ENCODE measurements around the gene UACA. TPM values are rescaled to one million over a fixed set of nuclear protein-coding genes. Genes with fewer than 3 reads are reported as not detected.
A peak's percentile ranks its signal among the peaks of the same experiment; 100 is the strongest.
"Not testable (repeated sequence)": the region's sequence is repeated elsewhere in the genome, so short reads cannot be mapped to it uniquely, and the experiment has no call there.

Gene UACA
- total and polyA plus RNA-seq, 7 experiments from 2014 or later: 0.14 to 2.1 (median 0.42) TPM; not detected in 1

GRCh38 chr15:70742928-70743327, 20.4 kb downstream of the UACA start:
- peaks cover 0 to 29% (median 4%) of the 10 kb centered on the region in 5 donors for H3K27me3 Mint-ChIP-seq
- no peak for DNase-seq
- H3K36me3 Mint-ChIP-seq: no peaks in the 10 kb centered on the region
- H3K27me3 ChIP-seq (ENCODE audit: control insufficient read depth in 2 of 2, insufficient read depth in 2 of 2, low read length in 2 of 2): no peaks in the 10 kb centered on the region
- CTCF ChIA-PET: no interaction called here
- no peak overlapping the region for H3K27ac Mint-ChIP-seq
- H3K36me3 ChIP-seq (ENCODE audit: control insufficient read depth in 2 of 3, insufficient read depth in 3 of 3, low read length in 3 of 3): no peaks in the 10 kb centered on the region
- ATAC-seq: no peak
- no peak overlapping the region for H3K27ac ChIP-seq (ENCODE audit: low read depth, low read length)
- intact Hi-C loops (cut with micrococcal nuclease): no loop called here
- POLR2A ChIA-PET: no interaction called here
- no peaks in the 10 kb centered on the region for H3K4me1 ChIP-seq (ENCODE audit: control insufficient read depth in 2 of 2, insufficient read depth in 2 of 2, low read length in 2 of 2)
- H3K9me3 ChIP-seq (ENCODE audit: control insufficient read depth in 2 of 3, low read length in 3 of 3): no peaks in the 10 kb centered on the region
- H3K4me1 Mint-ChIP-seq: peaks cover 0 to 3% (median 0%) of the 10 kb centered on the region in 7 donors
- peaks cover 0 to 2% (median 0%) of the 10 kb centered on the region in 11 donors for H3K9me3 Mint-ChIP-seq
- no peak overlapping the region for H3K4me3 Mint-ChIP-seq
- H3K4me3 ChIP-seq (ENCODE audit: low read length): no peak overlapping the region

GRCh38 chr15:70741677-70742293, 21.6 kb downstream of the UACA start:
- Histone ChIP-seq H3K4me3 (ENCODE audit: low read length) (no peak overlapping the region), H3K36me3 (ENCODE audit: control insufficient read depth in 2 of 3, insufficient read depth in 3 of 3, low read length in 3 of 3) (no peaks in the 10 kb centered on the region), H3K9me3 (ENCODE audit: control insufficient read depth in 2 of 3, low read length in 3 of 3) (no peaks in the 10 kb centered on the region), H3K27ac (ENCODE audit: low read depth, low read length) (no peak overlapping the region), H3K27me3 (ENCODE audit: control insufficient read depth in 2 of 2, insufficient read depth in 2 of 2, low read length in 2 of 2) (no peaks in the 10 kb centered on the region), H3K4me1 (ENCODE audit: control insufficient read depth in 2 of 2, insufficient read depth in 2 of 2, low read length in 2 of 2) (no peaks in the 10 kb centered on the region)
- ATAC-seq: no peak
- Mint-ChIP-seq H3K4me3 (no peak overlapping the region), H3K4me1 (peaks cover 0 to 3% (median 0%) of the 10 kb centered on the region in 7 donors), H3K27ac (no peak overlapping the region), H3K36me3 (no peaks in the 10 kb centered on the region), H3K27me3 (peaks cover 0 to 30% (median 4%) of the 10 kb centered on the region in 5 donors), H3K9me3 (peaks cover 0 to 2% (median 0%) of the 10 kb centered on the region in 11 donors)
- intact Hi-C loops (cut with micrococcal nuclease): no loop called here
- ChIA-PET POLR2A (no interaction called here), CTCF (no interaction called here)
- no peak for DNase-seq

DNA sequence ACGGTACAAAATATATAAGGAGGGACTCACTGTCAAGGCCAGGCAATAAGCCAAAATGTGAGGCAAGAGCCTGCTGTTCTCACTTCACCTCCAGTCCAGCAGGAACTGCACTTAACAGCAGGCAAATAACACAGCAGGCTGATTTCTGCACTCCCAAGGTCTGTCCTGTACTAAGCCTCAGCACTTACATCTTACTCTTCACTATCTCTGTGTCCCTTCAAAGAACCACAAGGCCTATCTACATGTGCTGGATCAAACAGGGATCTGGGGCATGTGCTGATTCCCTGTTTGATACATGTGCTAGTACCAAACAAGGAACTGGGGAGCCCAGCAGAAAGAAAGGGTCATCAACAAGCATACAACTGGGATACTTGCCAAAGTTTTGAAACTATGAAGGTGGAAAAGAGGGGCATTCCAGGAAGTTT, 22.2 kb downstream of the UACA start:
- peaks cover 0 to 3% (median 0%) of the 10 kb centered on the region in 7 donors for H3K4me1 Mint-ChIP-seq
- H3K9me3 Mint-ChIP-seq: peaks cover 0 to 2% (median 0%) of the 10 kb centered on the region in 11 donors
- no peaks in the 10 kb centered on the region for H3K36me3 Mint-ChIP-seq
- H3K36me3 ChIP-seq (ENCODE audit: control insufficient read depth in 2 of 3, insufficient read depth in 3 of 3, low read length in 3 of 3): no peaks in the 10 kb centered on the region
- no peaks in the 10 kb centered on the region for H3K27me3 ChIP-seq (ENCODE audit: control insufficient read depth in 2 of 2, insufficient read depth in 2 of 2, low read length in 2 of 2)
- POLR2A ChIA-PET: no interaction called here
- intact Hi-C loops (cut with micrococcal nuclease): no loop called here
- no peak overlapping the region for H3K27ac ChIP-seq (ENCODE audit: low read depth, low read length)
- H3K4me3 ChIP-seq (ENCODE audit: low read length): no peak overlapping the region
- ATAC-seq (peak; percentile 20), DNase-seq (no peak)
- CTCF ChIA-PET: no interaction called here
- H3K4me3 Mint-ChIP-seq: no peak overlapping the region
- peaks cover 0 to 24% (median 4%) of the 10 kb centered on the region in 5 donors for H3K27me3 Mint-ChIP-seq
- H3K27ac Mint-ChIP-seq: no peak overlapping the region
- H3K9me3 ChIP-seq (ENCODE audit: control insufficient read depth in 2 of 3, low read length in 3 of 3): no peaks in the 10 kb centered on the region
- H3K4me1 ChIP-seq (ENCODE audit: control insufficient read depth in 2 of 2, insufficient read depth in 2 of 2, low read length in 2 of 2): no peaks in the 10 kb centered on the region

DNA sequence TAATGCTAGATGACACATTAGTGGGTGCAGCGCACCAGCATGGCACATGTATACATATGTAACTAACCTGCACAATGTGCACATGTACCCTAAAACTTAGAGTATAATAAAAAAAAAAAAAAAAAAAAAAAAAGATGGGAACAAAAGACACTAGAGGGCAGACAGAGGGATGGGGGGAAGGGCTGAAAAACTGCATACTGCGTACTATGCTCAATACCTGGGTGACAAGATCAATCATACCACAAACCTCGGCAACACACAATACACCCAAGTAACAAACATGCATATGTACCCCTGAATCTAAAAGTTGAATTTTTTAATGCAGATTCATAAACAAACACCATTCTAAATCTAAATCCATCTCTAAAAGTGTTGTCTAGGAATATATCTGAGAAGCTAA, 28.3 kb downstream of the UACA start:
- CTCF ChIA-PET: interaction anchor here (0.6 kb wide), 1 partner anchor 256 kb away, joined by 3 read pairs; no protein-coding TSS in a partner anchor
- intact Hi-C loops (cut with micrococcal nuclease); POLR2A ChIA-PET: not testable (repeated sequence)

DNA sequence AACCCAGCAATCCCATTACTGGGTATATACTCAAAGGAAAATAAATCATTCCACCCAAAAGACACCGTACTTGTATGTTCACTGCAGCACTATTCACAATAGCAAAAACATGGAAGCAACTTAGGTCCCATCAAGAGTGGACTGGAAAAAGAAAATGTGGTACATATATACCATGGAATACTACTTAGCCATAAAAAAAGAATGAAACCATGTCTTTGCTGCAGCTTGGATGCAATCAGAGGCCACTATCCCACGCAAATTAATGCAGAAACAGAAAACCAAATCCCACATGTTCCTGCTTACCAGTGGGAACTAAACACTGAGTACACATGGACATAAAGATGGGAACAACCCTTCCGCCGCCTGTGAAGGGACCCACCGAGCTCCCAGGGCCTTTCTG, 34.2 kb downstream of the UACA start:
- DNase-seq (no peak), ATAC-seq (no peak)
- Mint-ChIP-seq H3K27ac (no peak overlapping the region), H3K27me3 (peaks cover 0 to 32% (median 10%) of the 10 kb centered on the region in 5 donors), H3K4me3 (no peak overlapping the region), H3K9me3 (peaks cover 0 to 6% (median 0%) of the 10 kb centered on the region in 11 donors), H3K36me3 (no peaks in the 10 kb centered on the region), H3K4me1 (no peaks in the 10 kb centered on the region)
- Histone ChIP-seq H3K4me1 (ENCODE audit: control insufficient read depth in 2 of 2, insufficient read depth in 2 of 2, low read length in 2 of 2) (no peaks in the 10 kb centered on the region), H3K27me3 (ENCODE audit: control insufficient read depth in 2 of 2, insufficient read depth in 2 of 2, low read length in 2 of 2) (peaks cover 0 to 7% of the 10 kb centered on the region in 2 donors), H3K36me3 (ENCODE audit: control insufficient read depth in 2 of 3, insufficient read depth in 3 of 3, low read length in 3 of 3) (no peaks in the 10 kb centered on the region), H3K4me3 (ENCODE audit: low read length) (no peak overlapping the region), H3K9me3 (ENCODE audit: control insufficient read depth in 2 of 3, low read length in 3 of 3) (no peaks in the 10 kb centered on the region), H3K27ac (ENCODE audit: low read depth, low read length) (no peak overlapping the region)
- ChIA-PET CTCF (no interaction called here), POLR2A (no interaction called here)
- intact Hi-C loops (cut with micrococcal nuclease): loop anchor here (10.0 kb wide), 2 partner anchors 174 to 1254 kb away; no protein-coding TSS in a partner anchor

More for the DNA sequence above, 28.3 kb downstream of the UACA start:
- H3K4me1 ChIP-seq (ENCODE audit: control insufficient read depth in 2 of 2, insufficient read depth in 2 of 2, low read length in 2 of 2); H3K27ac ChIP-seq (ENCODE audit: low read depth, low read length); ATAC-seq; H3K9me3 ChIP-seq (ENCODE audit: control insufficient read depth in 2 of 3, low read length in 3 of 3); DNase-seq; H3K4me3 ChIP-seq (ENCODE audit: low read length); H3K4me1 Mint-ChIP-seq; H3K27ac Mint-ChIP-seq; H3K36me3 Mint-ChIP-seq; H3K9me3 Mint-ChIP-seq; H3K27me3 ChIP-seq (ENCODE audit: control insufficient read depth in 2 of 2, insufficient read depth in 2 of 2, low read length in 2 of 2); H3K36me3 ChIP-seq (ENCODE audit: control insufficient read depth in 2 of 3, insufficient read depth in 3 of 3, low read length in 3 of 3); H3K4me3 Mint-ChIP-seq: not testable (repeated sequence)
- peaks cover 0 to 12% (median 0%) of the 10 kb centered on the region in 5 donors for H3K27me3 Mint-ChIP-seq

- no peak overlapping the region for H3K4me3 Mint-ChIP-seq
- ATAC-seq (no peak), DNase-seq (no peak)
- H3K36me3 Mint-ChIP-seq: no peaks in the 10 kb centered on the region
- no peaks in the 10 kb centered on the region for H3K36me3 ChIP-seq (ENCODE audit: control insufficient read depth in 2 of 3, insufficient read depth in 3 of 3, low read length in 3 of 3)
- H3K4me3 ChIP-seq (ENCODE audit: low read length): no peak overlapping the region
- ChIA-PET CTCF (interaction anchor here (0.8 kb wide), 1 partner anchor 53 kb away, joined by 3 read pairs; no protein-coding TSS in a partner anchor), POLR2A (no interaction called here)
- H3K27me3 ChIP-seq (ENCODE audit: control insufficient read depth in 2 of 2, insufficient read depth in 2 of 2, low read length in 2 of 2): peaks cover 0 to 7% of the 10 kb centered on the region in 2 donors
- peaks cover 0 to 6% (median 0%) of the 10 kb centered on the region in 11 donors for H3K9me3 Mint-ChIP-seq
- peaks cover 0 to 4% (median 0%) of the 10 kb centered on the region in 7 donors for H3K4me1 Mint-ChIP-seq
- H3K27ac ChIP-seq (ENCODE audit: low read depth, low read length): no peak overlapping the region
- H3K9me3 ChIP-seq (ENCODE audit: control insufficient read depth in 2 of 3, low read length in 3 of 3): no peaks in the 10 kb centered on the region
- H3K4me1 ChIP-seq (ENCODE audit: control insufficient read depth in 2 of 2, insufficient read depth in 2 of 2, low read length in 2 of 2): no peaks in the 10 kb centered on the region
- intact Hi-C loops (cut with micrococcal nuclease): loop anchor here (10.0 kb wide), 2 partner anchors 172 to 1252 kb away; no protein-coding TSS in a partner anchor
- H3K27ac Mint-ChIP-seq: no peak overlapping the region
- peaks cover 0 to 36% (median 15%) of the 10 kb centered on the region in 5 donors for H3K27me3 Mint-ChIP-seq
These were observed 36.6 kb downstream of the UACA start for GRCh38 chr15:70726753-70727152.

- DNase-seq: no peak
- CTCF ChIA-PET: interaction anchor here (0.6 kb wide), 1 partner anchor 59 kb away, joined by 4 read pairs; no protein-coding TSS in a partner anchor
- peaks cover 0 to 10% of the 10 kb centered on the region in 2 donors for H3K27me3 ChIP-seq (ENCODE audit: control insufficient read depth in 2 of 2, insufficient read depth in 2 of 2, low read length in 2 of 2)
- Mint-ChIP-seq H3K4me1 (peaks cover 0 to 4% (median 0%) of the 10 kb centered on the region in 7 donors), H3K27ac (no peak overlapping the region), H3K27me3 (peaks cover 0 to 44% (median 15%) of the 10 kb centered on the region in 5 donors), H3K9me3 (peaks cover 0 to 4% (median 0%) of the 10 kb centered on the region in 11 donors), H3K36me3 (no peaks in the 10 kb centered on the region), H3K4me3 (no peak overlapping the region)
- no peak overlapping the region for H3K27ac ChIP-seq (ENCODE audit: low read depth, low read length)
- ATAC-seq: no peak
- POLR2A ChIA-PET: no interaction called here
- no peaks in the 10 kb centered on the region for H3K9me3 ChIP-seq (ENCODE audit: control insufficient read depth in 2 of 3, low read length in 3 of 3)
- H3K36me3 ChIP-seq (ENCODE audit: control insufficient read depth in 2 of 3, insufficient read depth in 3 of 3, low read length in 3 of 3): no peaks in the 10 kb centered on the region
- H3K4me1 ChIP-seq (ENCODE audit: control insufficient read depth in 2 of 2, insufficient read depth in 2 of 2, low read length in 2 of 2): no peaks in the 10 kb centered on the region
- intact Hi-C loops (cut with micrococcal nuclease): loop anchor here (10.0 kb wide), 2 partner anchors 169 to 1249 kb away; no protein-coding TSS in a partner anchor
- no peak overlapping the region for H3K4me3 ChIP-seq (ENCODE audit: low read length)
These were observed 39.4 kb downstream of the UACA start for GRCh38 chr15:70723927-70724326.
